SK-N-SH treated with all-trans-retinoic acid at 6 μM for 48 hours (cell line): Measurements from ENCODE around the gene RUNX3.

Source experiments
- ARNTL ChIP-seq: fragments of 450-650 bp; formaldehyde crosslinking; IDR thresholded peaks from 2 replicates; pipeline ENCODE4 v1.5.0; 2020; ENCODE audit warnings: low read depth, mild to moderate bottlenecking, moderate library complexity, borderline replicate concordance
- ESRRG ChIP-seq: fragments of 250-450 bp; sonication (Bioruptor Pico); IDR thresholded peaks from 2 replicates; pipeline ENCODE4 v1.6.1; 2021; ENCODE audit warnings: mild to moderate bottlenecking
- OSR1 ChIP-seq: fragments of 250-450 bp; sonication (Bioruptor Pico); IDR thresholded peaks from 2 replicates; pipeline ENCODE4 v1.8.0; 2022; ENCODE audit warnings: moderate library complexity, mild to moderate bottlenecking, inconsistent platforms
- RARB ChIP-seq: fragments of 250-450 bp; sonication (Bioruptor Pico); IDR thresholded peaks from 2 replicates; pipeline ENCODE4 v1.8.0; 2021; ENCODE audit warnings: mild to moderate bottlenecking, moderate library complexity
- SNAI2 ChIP-seq: fragments of 250-450 bp; sonication (Bioruptor Pico); IDR thresholded peaks from 2 replicates; pipeline ENCODE4 v1.5.0; 2020; ENCODE audit warnings: mild to moderate bottlenecking, moderate library complexity
- TOX ChIP-seq: fragments of 250-450 bp; sonication (Bioruptor Pico); IDR thresholded peaks from 2 replicates; pipeline ENCODE4 v1.8.0; 2021; ENCODE audit warnings: mild to moderate bottlenecking, moderate library complexity, borderline replicate concordance
- ZFP3 ChIP-seq: fragments of 250-450 bp; sonication (Bioruptor Pico); IDR thresholded peaks from 2 replicates; pipeline ENCODE4 v1.5.0; 2020; ENCODE audit warnings: mild to moderate bottlenecking, moderate library complexity
- ZFP30 ChIP-seq: fragments of 450-650 bp; formaldehyde crosslinking; IDR thresholded peaks from 2 replicates; pipeline ENCODE4 v1.5.0; 2022; ENCODE audit warnings: mild to moderate bottlenecking, moderate library complexity
- ZNF70 ChIP-seq: fragments of 450-650 bp; formaldehyde crosslinking; IDR thresholded peaks from 2 replicates; pipeline ENCODE4 v1.5.0; 2020; ENCODE audit warnings: mild to moderate bottlenecking, moderate library complexity
- TF ChIP-seq, protein P1 (sequence below): fragments of 250-450 bp; sonication (Bioruptor Pico); IDR thresholded peaks from 2 replicates; pipeline ENCODE4 v1.5.1; 2020; ENCODE audit warnings: low read depth, mild to moderate bottlenecking, moderate library complexity
- TF ChIP-seq, protein P2 (sequence below): fragments of 250-450 bp; sonication (Bioruptor Pico); IDR thresholded peaks from 2 replicates; pipeline ENCODE4 v1.8.0; 2020; ENCODE audit warnings: mild to moderate bottlenecking, moderate library complexity, borderline replicate concordance
- TF ChIP-seq, protein P3 (sequence below): fragments of 250-450 bp; sonication (Bioruptor Pico); IDR thresholded peaks from 2 replicates; pipeline ENCODE4 v1.5.0; 2020; ENCODE audit warnings: mild to moderate bottlenecking, moderate library complexity

DNA sequence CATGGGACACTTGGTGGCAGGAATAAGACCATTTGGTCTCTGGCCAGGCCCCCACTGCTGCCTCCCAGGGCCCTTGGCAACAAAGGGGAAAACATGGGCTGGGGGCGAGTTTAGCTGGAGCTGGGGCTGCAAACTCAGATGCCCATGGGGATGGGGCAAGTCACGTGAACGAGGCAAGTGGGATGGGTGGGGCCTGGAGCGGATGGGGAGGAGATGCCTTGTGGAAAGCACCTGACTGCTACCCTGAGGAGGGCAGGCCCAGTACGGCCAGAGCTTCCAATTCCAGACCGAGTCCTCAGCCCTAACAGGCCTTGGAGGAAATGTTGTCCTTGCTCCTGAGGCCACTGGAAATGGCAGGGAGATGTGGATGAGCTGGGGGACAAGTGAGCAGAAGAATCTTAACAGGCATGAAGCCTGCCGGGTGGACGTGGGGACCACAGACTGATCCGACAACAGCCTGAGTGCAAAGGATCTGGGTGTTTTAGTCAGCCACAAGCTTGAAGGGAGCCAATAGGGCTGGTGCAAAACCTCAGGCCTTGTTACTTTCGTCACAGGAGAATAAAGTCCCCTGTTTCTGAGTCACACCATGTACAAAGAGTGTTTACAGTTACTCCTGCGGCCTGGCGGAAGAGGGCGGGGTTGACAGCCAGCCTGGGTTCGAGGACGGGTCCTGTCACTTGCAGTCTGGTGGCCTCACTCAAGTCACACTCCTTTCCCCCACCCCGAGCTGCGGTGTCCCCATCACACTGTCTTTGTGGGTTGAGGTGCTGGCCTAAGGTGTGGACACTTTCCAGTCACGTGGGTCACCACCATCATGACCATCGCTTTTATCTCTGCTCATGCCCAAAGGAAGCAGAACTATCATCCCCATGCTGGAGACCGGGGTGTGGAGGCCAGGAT is 19.1 kb downstream of the RUNX3 start:
- TF ChIP-seq ZFP3 (CRISPR knock-in tag) = no peak
- TF ChIP-seq, protein P1, sequence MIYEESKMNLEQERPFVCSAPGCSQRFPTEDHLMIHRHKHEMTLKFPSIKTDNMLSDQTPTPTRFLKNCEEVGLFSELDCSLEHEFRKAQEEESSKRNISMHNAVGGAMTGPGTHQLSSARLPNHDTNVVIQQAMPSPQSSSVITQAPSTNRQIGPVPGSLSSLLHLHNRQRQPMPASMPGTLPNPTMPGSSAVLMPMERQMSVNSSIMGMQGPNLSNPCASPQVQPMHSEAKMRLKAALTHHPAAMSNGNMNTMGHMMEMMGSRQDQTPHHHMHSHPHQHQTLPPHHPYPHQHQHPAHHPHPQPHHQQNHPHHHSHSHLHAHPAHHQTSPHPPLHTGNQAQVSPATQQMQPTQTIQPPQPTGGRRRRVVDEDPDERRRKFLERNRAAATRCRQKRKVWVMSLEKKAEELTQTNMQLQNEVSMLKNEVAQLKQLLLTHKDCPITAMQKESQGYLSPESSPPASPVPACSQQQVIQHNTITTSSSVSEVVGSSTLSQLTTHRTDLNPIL (CRISPR knock-in tag) = no peak
- no peak for TF ChIP-seq RARB (CRISPR knock-in tag)
- no peak for TF ChIP-seq ESRRG
- no peak for TF ChIP-seq TOX
- TF ChIP-seq, protein P2, sequence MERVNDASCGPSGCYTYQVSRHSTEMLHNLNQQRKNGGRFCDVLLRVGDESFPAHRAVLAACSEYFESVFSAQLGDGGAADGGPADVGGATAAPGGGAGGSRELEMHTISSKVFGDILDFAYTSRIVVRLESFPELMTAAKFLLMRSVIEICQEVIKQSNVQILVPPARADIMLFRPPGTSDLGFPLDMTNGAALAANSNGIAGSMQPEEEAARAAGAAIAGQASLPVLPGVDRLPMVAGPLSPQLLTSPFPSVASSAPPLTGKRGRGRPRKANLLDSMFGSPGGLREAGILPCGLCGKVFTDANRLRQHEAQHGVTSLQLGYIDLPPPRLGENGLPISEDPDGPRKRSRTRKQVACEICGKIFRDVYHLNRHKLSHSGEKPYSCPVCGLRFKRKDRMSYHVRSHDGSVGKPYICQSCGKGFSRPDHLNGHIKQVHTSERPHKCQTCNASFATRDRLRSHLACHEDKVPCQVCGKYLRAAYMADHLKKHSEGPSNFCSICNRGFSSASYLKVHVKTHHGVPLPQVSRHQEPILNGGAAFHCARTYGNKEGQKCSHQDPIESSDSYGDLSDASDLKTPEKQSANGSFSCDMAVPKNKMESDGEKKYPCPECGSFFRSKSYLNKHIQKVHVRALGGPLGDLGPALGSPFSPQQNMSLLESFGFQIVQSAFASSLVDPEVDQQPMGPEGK (CRISPR knock-in tag) = no peak
- TF ChIP-seq, protein P3, sequence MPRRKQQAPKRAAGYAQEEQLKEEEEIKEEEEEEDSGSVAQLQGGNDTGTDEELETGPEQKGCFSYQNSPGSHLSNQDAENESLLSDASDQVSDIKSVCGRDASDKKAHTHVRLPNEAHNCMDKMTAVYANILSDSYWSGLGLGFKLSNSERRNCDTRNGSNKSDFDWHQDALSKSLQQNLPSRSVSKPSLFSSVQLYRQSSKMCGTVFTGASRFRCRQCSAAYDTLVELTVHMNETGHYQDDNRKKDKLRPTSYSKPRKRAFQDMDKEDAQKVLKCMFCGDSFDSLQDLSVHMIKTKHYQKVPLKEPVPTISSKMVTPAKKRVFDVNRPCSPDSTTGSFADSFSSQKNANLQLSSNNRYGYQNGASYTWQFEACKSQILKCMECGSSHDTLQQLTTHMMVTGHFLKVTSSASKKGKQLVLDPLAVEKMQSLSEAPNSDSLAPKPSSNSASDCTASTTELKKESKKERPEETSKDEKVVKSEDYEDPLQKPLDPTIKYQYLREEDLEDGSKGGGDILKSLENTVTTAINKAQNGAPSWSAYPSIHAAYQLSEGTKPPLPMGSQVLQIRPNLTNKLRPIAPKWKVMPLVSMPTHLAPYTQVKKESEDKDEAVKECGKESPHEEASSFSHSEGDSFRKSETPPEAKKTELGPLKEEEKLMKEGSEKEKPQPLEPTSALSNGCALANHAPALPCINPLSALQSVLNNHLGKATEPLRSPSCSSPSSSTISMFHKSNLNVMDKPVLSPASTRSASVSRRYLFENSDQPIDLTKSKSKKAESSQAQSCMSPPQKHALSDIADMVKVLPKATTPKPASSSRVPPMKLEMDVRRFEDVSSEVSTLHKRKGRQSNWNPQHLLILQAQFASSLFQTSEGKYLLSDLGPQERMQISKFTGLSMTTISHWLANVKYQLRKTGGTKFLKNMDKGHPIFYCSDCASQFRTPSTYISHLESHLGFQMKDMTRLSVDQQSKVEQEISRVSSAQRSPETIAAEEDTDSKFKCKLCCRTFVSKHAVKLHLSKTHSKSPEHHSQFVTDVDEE (CRISPR knock-in tag) = no peak
- TF ChIP-seq ZNF70 (CRISPR knock-in tag) = no peak
- TF ChIP-seq ARNTL (CRISPR knock-in tag) = no peak
- no peak for TF ChIP-seq SNAI2 (CRISPR knock-in tag)
- TF ChIP-seq ZFP30 (CRISPR knock-in tag) = no peak
- no peak for TF ChIP-seq OSR1
